AG09309 (cell line): ENCODE results near the gene HASPIN.

Experiments used
- DNase-seq: peaks from one replicate; pipeline ENCODE4 v3.0.0-alpha.2; 2010; ENCODE audit warnings: low read depth
- H3K4me3 ChIP-seq: 2 replicates; pipeline ENCODE4 v1.5.1; 2011; ENCODE audit warnings: mild to moderate bottlenecking, low read depth, low read length, moderate library complexity; ENCODE audit not compliant: control insufficient read depth
- CTCF ChIP-seq: IDR thresholded peaks from 2 replicates; pipeline ENCODE4 v1.5.1; 2011; ENCODE audit warnings: mild to moderate bottlenecking, low read depth, low read length, inconsistent platforms; ENCODE audit not compliant: insufficient read depth, control insufficient read depth; ENCODE audit errors: missing control alignments

Gene HASPIN

GRCh38 chr17:3708366-3708765 is 15.3 kb upstream of the HASPIN start:
- no peak overlapping the region for H3K4me3 ChIP-seq
- no peak for TF ChIP-seq CTCF
- DNase-seq, result no peak

DNA sequence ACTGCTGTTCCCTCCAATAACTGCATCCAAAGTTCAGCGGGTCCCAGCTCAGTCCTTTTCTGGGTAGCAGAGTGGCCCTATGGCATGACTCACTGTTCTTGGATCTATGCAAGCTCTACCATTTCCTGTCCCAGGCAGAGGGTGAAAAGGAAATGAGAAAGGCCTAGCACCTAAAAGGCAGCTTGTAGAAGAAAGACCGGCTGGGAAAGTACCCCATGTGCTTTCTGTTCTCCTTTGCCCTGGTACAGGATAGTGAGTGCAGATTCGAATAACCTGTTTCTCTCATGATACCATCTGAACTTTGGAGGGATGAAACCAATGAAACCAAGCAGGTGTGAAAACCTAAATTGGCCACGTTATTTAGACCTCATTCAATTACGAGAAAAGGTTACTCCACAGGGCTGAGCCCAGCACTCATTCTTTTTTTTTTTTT is 12.7 kb upstream of the HASPIN start:
- H3K4me3 ChIP-seq, result no peak overlapping the region
- no peak for TF ChIP-seq CTCF
- no peak for DNase-seq

GRCh38 chr17:3712811-3713463 is 10.8 kb upstream of the HASPIN start:
- no peak for DNase-seq
- H3K4me3 ChIP-seq, result no peak overlapping the region

GRCh38 chr17:3715296-3715695 is 8.4 kb upstream of the HASPIN start:
- no peak overlapping the region for H3K4me3 ChIP-seq
- no peak for TF ChIP-seq CTCF
- no peak for DNase-seq

More at GRCh38 chr17:3712811-3713463, 10.8 kb upstream of the HASPIN start:
- TF ChIP-seq CTCF, result no peak

DNA sequence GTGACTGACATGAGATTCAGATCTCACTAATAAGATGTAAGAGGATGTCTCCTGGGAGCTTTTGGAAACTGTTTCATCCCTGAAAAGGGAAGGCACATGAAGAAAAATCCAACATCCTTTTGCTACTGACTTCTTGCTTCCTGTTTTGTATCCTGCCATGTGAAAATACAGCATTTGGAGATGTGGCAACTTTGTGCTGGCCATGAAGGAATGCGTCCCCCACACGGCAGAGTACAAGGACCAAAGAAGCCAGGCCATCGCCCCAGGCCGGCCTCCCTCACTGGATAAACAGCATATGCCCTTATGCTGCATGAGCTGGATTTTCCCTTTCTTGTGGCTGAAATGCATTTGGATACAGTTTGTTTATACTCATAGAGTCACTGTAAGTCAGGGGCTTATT is 5.5 kb upstream of the HASPIN start:
- TF ChIP-seq CTCF, result no peak

GRCh38 chr17:3719265-3719664 is 4.4 kb upstream of the HASPIN start:
- no peak overlapping the region for H3K4me3 ChIP-seq
- no peak for DNase-seq
- TF ChIP-seq CTCF, result no peak

More for the DNA sequence above, 5.5 kb upstream of the HASPIN start:
- no peak overlapping the region for H3K4me3 ChIP-seq
- DNase-seq, result no peak
